ENCODE results near the gene ST7.
"Not testable (repeated sequence)": the region's sequence is repeated elsewhere in the genome, so short reads cannot be mapped to it uniquely, and the experiment has no call there.

ST7 gene

GRCh38 chr7:116951366-116952292 lies 1.7 kb upstream of the ST7 start:
- no peak for DNase-seq

- no peak for DNase-seq
These were observed 498 bp upstream of the ST7 start for GRCh38 chr7:116952635-116953371.

DNA sequence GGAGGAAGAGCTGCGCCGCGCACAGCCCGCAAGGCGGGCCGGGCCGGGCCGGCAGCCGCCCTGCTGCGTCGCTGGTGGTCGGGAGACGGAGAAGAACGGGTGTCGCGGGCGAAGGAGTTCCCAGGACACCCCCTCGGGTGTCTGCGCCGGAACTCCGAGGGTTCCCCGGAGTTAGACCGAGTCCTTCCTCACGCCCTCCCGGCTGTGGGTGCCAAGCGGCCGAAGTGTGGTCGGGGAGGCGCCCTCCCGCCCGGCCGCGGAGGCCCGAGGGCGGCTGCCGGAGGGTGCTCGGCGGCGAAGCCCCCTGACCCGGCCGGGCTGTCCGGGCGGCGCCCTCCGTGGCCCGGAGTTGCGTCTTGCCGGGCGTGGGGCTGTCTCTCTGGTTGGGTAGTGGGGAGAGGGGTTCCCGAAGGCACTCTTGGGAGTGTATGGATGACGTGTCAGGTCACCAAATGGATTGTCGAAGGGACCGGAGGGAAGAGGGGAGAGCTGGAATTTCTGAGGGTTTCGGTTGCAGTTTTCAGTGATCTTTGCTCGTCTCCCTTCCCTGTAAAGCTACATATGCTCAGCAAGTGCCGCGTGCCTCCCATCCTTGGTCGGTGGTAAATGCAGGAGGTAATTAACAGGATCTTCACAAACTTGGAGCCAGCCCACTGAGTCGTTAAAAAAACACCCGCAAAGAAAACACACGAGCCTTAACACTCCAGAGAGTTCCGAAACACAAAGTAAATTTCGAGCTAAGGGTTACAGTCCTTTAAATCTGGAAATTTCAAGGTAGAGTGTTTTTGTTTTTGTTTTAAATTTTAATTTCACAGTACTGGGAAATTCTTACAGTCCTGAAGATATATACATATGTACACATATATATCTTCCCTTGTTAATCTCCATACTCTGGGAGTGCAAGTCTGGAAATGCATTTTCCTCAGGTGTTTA lies 871 bp downstream of the ST7 start:
- no peak for DNase-seq

DNA sequence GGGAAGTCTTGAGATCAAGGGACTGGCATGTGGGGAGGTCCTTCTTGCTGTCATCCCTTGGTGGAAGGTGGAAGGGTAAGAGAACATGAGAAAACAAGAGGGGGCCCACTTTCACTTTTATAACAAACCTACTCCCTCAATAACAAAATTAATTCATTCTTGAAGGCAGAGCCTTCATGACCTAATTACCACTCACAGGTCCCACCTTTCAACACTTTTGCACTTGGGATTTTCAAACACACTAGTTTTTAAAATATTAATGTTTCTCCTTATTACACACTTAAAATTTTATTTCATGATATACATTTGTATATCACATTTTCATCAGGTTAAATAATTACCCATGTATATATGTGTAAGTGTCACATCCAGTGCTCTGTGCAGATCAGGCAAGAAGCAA lies 2.0 kb downstream of the ST7 start:
- DNase-seq: no peak

DNA sequence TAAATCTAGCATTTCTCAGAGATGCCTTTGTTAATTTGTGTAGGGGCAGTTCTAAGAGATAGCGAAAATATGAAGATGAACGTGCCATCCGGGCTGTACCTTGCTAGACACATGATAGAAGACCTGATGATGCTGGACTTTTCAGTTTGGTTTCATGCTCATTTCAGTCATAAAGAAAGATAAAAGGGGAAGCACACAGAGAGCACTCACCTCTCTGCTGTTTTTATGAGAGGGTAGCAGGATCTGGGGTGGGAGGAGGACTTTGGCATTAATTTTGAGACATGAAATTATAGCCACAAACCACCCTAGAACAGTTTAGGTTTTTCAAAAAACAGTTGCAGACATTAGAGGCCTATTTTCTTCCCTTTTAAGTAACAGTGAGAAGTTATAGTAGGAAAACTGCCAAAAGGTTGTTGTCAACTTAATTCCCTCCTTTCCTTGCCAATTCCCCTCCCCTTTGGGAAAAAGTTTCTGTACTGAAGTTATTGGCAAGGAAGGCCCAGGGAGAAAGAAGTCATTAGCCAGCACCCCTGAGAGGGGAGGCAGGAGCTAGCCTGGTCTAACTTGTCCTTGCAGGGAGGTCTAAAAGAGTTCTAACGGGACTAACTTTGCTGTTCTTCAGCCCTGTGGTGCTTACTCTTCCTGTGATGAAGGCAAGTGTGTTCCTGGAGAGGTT lies 2.6 kb downstream of the ST7 start:
- DNase-seq: no peak

DNA sequence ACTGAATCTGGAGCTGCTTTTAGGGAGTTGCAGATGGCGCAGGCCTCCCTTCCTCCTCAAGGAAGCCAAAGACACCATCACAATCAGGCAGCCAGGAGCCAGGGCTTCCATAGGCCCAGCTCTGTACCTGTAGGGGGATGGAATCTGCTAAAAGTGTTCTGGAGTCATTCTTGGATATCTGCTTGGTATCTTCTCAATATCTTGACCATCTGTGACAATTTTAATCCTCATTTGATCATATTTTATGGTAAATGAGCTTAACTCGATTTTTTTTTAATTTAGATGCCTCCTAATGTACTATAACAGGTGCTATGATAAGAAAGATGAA lies 3.1 kb downstream of the ST7 start:
- no peak for DNase-seq

DNA sequence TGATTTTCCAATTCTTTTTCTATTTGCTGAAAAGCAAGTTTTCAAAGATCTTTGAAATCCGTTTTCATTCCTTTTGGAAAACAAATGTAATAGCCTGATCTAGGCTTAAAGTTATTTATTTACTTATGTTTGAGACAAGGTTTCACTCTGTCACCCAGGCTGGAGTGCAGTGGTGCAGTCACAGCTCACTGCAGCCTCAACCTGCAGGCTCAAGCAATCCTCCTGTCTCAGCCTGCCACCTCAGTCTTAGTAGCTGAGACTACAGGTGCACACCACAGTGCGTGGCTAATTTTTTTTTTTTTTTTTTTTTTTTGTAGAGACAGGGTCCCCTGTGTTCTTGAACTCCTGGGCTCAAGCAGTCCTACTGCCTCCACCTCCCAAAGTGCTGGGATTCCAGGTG lies 4.6 kb downstream of the ST7 start:
- no peak for DNase-seq

DNA sequence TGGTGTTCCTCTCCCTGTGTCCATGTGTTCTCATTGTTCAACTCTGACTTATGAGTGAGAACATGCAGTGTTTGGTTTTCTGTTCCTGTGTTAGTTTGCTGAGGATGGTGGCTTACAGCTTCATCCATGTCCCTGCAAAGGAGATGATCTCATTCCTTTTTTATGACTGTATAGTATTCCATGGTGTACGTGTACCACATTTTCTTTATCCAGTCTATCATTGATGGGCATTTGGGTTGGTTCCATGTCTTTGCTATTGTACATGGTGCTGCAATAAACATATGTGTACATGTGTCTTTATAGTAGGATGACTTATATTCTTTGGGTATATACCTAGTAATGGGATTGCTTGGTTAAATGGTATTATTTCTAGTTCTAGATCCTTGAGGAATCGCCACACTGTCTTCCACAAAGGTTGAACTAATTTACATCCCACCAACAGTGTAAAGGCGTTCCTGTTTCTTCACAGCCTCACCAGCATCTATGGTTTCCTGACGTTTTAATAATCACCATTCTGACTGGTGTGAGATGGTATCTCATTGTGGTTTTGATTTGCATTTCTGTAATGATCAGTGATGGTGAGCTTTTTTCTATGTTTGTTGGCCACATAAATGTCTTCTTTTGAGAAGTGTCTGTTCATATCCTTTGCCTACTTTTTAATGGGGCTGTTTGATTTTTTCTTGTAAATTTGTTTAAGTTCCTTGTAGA lies 8.8 kb downstream of the ST7 start:
- not testable (repeated sequence) for DNase-seq

DNA sequence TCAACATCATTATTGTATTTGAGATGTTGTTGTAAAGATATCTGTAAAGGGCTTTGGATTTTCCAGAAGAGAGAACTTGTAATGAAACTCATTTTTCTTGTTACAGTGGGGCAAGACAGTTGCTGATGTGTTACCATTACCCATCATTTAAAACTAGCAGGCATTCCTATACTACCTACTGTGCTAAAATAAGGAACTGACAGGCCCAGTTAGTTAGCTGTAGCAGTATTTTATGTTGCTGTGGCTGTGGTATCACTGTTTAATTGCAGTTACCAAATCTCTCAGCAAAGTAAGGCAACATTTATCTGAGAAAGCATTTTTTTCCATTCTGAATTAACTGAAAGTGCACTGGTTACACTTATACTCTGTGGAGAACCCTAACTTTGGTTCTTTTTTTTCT lies 9.9 kb downstream of the ST7 start:
- DNase-seq: no peak

- DNase-seq: no peak
These were observed 13.3 kb downstream of the ST7 start for GRCh38 chr7:116966601-116967000.

- DNase-seq: no peak
These were observed 14.1 kb downstream of the ST7 start for GRCh38 chr7:116967254-116967922.

- DNase-seq: no peak
These were observed 14.7 kb downstream of the ST7 start for GRCh38 chr7:116967983-116968382.

- no peak for DNase-seq
These were observed 15.3 kb downstream of the ST7 start for GRCh38 chr7:116968631-116969030.

GRCh38 chr7:116969371-116969902 lies 16.1 kb downstream of the ST7 start:
- no peak for DNase-seq

DNA sequence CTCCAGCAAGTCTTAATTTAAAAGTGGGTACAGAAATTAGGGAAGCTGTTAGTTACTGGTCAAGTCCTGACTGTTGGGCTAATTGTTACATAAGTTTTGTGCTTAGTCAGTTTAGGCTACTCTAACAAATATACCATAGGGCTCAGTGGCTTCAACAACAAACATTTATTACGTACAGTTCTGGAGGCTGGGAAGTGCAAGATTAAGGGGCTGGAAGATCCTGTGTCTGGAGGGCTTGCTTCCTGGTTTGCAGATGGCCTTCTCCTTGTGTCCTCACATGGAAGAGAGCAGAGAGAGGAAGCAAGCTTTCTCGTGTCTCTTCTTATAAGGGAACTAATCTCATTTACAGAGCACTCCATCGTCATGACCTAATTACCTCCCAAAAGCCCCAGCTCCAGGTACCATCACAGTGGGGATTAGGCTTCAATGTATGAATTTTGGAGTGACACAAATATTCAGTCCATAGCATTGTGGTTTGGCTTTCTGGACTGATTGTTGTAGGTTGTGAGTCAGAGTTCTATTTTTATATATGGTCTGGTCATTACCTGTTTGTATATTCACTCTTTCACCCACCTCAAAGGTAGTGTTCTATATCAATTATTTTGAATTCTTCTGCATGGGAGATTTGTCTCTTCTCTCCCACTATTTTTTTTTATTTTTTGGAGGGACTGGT lies 17.1 kb downstream of the ST7 start:
- no peak for DNase-seq

DNA sequence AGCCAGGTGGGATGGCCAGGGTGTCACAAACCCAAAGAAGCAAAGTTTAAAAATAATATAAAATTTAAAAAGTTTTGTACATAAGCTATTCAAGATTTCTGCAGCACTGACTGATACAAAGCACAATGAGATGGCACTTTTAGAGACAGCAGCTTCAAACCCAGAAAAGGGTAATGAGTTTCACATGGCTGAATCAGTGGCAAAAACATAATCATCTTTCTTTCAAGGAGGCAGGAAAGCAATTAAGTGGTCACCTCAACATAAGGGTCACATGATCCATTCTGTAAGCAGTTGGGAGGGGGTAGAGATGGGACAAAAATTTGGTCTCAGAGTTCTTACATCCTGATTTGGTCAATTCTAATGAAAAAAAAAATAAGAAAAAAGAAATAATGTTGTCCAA lies 17.9 kb downstream of the ST7 start:
- not testable (repeated sequence) for DNase-seq

GRCh38 chr7:116971869-116972268 lies 18.6 kb downstream of the ST7 start:
- DNase-seq: no peak

- not testable (repeated sequence) for DNase-seq
These were observed 21.7 kb downstream of the ST7 start for GRCh38 chr7:116975024-116975423.

DNA sequence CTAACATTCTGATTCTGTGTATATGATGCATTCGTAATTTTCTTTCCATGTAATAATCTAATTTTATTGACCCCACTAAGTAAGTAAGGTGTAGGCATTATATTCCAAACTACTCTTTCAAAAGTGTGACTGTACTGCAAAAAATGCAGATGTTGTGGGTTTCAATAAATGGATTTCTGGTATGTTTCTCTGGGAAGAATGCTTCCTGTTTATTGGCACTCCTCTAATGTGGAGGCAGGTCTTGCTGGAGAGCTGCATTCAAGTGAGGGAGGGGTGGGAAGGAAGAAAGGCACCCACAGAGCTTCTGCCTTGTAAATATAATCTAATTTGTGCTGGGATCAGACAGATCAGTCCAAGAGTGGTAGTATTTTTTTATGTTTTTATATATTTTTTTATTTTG lies 23.9 kb downstream of the ST7 start:
- no peak for DNase-seq

DNA sequence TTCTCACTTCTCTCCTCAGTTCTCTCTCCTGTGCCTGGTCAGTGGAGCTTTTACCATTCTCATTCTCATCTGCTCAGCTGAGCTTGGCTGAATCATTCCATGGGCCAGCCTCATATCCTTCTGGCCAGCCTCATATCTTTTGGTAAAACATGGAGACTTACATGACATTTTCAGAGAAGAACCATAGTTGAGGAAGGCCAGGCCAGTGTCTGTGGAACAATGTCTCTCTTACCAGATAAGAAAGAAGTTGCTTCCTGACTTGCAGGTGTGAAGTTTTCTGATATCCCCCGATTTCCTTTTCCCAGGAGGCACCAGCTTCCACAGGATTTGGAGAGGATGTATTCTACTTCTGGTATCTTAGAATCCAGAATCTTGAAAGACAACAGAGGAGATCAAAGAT lies 24.7 kb downstream of the ST7 start:
- DNase-seq: no peak

DNA sequence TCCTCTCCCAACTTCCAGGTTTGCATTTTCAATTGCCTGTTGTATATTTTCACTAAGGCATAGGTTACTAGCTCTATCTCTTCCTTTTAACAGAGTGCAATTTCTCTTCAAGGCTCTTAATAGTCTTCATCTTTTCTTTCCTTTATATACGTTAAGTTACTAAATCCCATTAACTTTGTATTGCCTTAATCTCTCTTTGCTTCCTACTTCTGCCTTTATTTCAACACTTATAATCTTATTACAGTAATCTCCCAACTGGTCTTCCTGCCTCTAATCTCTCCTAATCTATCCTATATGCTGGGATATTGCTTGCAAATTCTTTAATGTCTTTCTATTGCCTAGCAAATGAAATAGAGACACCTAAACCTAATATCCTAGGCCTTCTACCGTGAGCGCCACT lies 26.1 kb downstream of the ST7 start:
- no peak for DNase-seq
